Measurements from ENCODE around the gene CLEC2A.

The CLEC2A gene

DNA sequence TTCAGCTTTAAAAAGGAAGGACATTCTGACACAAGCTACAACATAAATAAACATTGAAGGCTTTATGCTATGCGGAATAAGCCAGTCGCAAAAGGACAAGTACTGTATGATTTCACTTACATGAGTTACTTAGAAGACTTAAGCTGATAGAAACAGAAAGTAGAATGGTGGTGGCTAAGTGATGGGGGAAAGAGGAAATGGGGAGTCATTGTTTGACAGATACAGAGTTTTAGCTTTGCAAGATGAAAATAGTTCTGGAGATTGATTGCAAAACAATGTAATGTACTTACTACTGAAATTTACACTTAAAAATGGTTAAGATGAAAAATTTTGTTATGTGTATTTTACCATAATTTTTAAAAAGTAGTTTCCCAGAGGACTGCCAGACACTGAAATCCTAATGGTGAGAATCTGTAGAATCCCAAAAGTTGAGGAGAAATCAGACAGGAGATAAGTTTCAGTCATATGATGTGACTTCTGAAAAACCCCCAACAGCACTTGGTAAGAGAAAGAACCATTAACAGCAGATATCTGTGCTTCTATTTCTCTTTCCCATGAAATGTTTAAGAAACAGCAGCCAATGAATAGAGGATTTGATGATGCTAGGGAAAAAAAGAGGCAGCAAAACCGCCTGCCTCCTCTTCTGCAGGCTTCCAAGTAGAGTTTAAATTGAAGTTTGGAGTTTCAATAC, 16.6 kb upstream of the CLEC2A start:
- no peak overlapping the region for H3K4me3 ChIP-seq (ENCODE audit: low read length)
- TF ChIP-seq, protein P1, sequence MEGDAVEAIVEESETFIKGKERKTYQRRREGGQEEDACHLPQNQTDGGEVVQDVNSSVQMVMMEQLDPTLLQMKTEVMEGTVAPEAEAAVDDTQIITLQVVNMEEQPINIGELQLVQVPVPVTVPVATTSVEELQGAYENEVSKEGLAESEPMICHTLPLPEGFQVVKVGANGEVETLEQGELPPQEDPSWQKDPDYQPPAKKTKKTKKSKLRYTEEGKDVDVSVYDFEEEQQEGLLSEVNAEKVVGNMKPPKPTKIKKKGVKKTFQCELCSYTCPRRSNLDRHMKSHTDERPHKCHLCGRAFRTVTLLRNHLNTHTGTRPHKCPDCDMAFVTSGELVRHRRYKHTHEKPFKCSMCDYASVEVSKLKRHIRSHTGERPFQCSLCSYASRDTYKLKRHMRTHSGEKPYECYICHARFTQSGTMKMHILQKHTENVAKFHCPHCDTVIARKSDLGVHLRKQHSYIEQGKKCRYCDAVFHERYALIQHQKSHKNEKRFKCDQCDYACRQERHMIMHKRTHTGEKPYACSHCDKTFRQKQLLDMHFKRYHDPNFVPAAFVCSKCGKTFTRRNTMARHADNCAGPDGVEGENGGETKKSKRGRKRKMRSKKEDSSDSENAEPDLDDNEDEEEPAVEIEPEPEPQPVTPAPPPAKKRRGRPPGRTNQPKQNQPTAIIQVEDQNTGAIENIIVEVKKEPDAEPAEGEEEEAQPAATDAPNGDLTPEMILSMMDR (conservative IDR thresholded peaks at IDR 0.05; ENCODE audit: low read depth, low read length): no peak
- DNase-seq (ENCODE audit: low read depth): no peak

DNA sequence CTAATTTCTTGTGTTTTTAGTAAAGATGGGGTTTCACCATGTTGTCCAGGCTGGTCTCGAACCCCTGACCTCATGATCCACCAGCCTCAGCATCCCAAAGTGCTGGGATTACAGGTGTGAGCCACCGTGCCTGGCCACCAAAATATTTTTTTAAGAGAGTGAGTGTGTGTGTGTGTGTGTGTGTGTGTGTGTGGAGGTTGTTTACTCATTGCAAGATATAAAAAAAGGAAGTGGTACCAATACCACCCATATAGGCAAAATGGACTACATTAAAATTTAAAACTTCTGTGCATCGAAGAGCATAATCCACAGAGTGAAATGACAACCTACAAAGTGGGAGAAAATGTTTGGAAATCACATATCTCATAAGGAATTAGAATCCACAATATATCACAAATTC, 15.5 kb upstream of the CLEC2A start:
- DNase-seq (ENCODE audit: low read depth): no peak
- no peak overlapping the region for H3K4me3 ChIP-seq (ENCODE audit: low read length)
- TF ChIP-seq, protein P1 (conservative IDR thresholded peaks at IDR 0.05; ENCODE audit: low read depth, low read length): no peak

DNA sequence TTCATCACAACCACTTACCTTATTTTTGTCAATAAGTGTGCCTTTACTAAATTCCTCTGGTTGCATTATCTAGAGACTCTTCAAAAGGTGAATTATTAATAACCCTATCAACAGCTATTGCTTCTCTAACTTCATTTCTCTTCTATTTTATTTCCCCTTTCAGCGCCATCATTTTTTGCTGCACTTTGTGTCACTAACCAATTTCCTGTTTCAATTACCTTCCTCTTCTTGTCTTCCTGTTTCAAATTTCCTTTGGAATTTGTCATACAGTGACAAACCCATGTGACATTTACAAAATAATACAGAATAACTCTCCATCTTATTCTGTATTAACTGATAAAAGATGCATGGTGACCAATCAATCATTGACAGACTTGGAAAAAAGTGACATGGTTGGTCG, 12.2 kb upstream of the CLEC2A start:
- TF ChIP-seq, protein P1 (conservative IDR thresholded peaks at IDR 0.05; ENCODE audit: low read depth, low read length): no peak
- no peak for DNase-seq (ENCODE audit: low read depth)
- H3K4me3 ChIP-seq (ENCODE audit: low read length): no peak overlapping the region

DNA sequence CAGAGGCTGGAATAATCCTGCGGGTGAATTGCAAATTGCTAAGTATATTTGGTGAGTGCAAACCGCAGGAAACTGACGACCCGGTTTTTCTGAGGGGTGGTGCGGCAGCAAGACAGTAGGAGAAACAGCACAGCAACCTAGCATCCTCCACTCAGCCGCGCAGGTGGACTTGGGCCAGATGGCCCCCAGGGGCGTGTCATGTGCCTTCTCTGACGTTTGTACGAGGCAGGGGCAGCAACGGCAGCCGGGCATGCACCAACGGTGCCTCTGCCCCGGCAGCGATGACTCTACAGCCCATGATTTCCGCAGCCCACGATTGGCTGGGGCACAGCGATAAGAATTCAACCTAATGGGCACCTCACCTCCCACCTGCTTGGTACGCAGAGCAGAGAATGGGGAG, 11.1 kb upstream of the CLEC2A start:
- no peak overlapping the region for H3K4me3 ChIP-seq (ENCODE audit: low read length)
- TF ChIP-seq, protein P1 (conservative IDR thresholded peaks at IDR 0.05; ENCODE audit: low read depth, low read length): no peak
- no peak for DNase-seq (ENCODE audit: low read depth)

DNA sequence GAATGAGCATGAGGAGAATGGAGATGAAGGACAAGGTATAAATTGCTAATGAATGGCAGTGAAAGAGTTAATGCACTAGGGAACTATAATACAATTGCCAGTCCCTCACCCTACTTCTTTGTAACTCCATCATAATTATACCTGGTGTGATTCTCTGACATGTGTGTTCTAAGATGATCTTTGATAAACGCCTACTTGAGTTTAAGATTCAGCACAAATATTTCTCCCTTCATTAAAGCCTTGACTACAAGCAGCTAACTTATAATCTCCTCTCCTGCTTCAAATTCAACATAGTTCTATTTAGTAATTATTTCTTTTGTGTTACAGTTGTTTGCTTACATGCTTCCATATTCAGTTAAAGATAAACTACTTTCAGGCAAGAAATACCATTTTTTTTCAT, 9.7 kb upstream of the CLEC2A start:
- H3K4me3 ChIP-seq (ENCODE audit: low read length): no peak overlapping the region
- DNase-seq (ENCODE audit: low read depth): no peak
- TF ChIP-seq, protein P1 (conservative IDR thresholded peaks at IDR 0.05; ENCODE audit: low read depth, low read length): no peak

DNA sequence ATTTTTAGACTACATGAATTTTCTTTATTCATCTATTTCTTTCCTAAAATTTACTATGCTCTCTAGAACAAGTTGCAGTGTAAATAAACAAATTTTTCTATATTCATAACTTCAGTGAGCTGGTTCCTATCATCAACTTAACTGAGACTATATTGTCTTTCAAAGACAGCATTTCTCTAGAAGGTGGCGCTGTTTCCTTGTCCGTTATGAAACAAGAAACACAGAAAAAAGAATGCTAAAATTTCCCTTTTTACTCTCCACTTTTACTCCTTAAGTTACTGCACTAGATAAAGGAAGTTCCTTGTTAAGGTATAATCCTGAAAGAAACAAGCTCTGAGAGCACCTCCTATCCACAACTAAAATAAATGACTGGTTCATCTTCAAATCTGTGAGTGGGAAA, 8.2 kb upstream of the CLEC2A start:
- TF ChIP-seq, protein P1 (conservative IDR thresholded peaks at IDR 0.05; ENCODE audit: low read depth, low read length): peak; percentile 40
- DNase-seq (ENCODE audit: low read depth): no peak
- H3K4me3 ChIP-seq (ENCODE audit: low read length): no peak overlapping the region

DNA sequence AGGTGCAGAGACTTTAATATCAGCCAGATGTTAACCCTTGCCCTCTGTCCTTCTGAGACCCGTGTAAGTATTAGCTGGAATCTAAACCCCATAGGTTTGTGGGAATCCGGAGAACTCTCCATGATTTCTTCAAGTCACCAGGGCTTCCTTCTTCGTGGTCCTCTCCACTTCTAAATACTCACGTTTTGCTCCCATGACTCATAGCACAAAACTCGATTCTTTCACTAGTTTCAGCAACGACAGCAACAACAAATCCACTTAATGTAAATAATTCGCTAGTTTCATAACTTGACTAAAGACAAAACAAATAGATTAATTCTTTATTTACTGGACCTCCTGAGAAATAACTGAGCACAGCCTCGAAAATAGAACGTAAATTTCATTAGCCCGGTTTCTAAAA, 4.4 kb upstream of the CLEC2A start:
- DNase-seq (ENCODE audit: low read depth): no peak
- TF ChIP-seq, protein P1 (conservative IDR thresholded peaks at IDR 0.05; ENCODE audit: low read depth, low read length): no peak
- no peak overlapping the region for H3K4me3 ChIP-seq (ENCODE audit: low read length)

Measured in retinal pigment epithelial cell (primary cell).